B cell (primary cell): Measurements from ENCODE around the gene PTEN.

Source experiments
- EZH2 ChIP-seq: IDR thresholded peaks from 2 replicates; pipeline ENCODE4 v1.6.1; 2012; ENCODE audit warnings: borderline replicate concordance, low read depth, mild to moderate bottlenecking, moderate library complexity, low read length; ENCODE audit not compliant: insufficient read depth, poor library complexity, severe bottlenecking
- TF ChIP-seq, protein P1 (sequence below): fragments of 200-600 bp; IDR thresholded peaks from one replicate; pipeline ENCODE4 v1.8.0; 2022; ENCODE audit warnings: antibody characterized with exemption, mild to moderate bottlenecking

DNA sequence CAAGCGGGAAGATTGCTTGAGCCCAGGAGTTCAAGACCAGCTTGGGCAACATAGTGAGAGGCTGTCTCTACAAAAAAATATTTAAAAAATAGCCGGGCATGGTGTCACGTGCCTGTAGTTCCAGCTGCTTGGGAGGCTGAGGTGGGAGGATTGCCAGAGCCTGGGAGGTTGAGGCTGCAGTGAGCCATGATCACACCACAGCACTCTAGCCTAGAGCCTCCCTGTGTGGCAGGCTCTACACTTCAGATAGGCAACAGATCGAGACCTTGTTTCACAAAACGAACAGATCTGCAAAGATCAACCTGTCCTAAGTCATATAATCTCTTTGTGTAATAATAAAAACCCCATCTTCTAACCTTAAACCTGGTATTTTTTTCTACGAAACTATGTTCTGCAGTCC is 76.8 kb downstream of the PTEN start:
- TF ChIP-seq, protein P1, sequence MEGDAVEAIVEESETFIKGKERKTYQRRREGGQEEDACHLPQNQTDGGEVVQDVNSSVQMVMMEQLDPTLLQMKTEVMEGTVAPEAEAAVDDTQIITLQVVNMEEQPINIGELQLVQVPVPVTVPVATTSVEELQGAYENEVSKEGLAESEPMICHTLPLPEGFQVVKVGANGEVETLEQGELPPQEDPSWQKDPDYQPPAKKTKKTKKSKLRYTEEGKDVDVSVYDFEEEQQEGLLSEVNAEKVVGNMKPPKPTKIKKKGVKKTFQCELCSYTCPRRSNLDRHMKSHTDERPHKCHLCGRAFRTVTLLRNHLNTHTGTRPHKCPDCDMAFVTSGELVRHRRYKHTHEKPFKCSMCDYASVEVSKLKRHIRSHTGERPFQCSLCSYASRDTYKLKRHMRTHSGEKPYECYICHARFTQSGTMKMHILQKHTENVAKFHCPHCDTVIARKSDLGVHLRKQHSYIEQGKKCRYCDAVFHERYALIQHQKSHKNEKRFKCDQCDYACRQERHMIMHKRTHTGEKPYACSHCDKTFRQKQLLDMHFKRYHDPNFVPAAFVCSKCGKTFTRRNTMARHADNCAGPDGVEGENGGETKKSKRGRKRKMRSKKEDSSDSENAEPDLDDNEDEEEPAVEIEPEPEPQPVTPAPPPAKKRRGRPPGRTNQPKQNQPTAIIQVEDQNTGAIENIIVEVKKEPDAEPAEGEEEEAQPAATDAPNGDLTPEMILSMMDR: no peak
- TF ChIP-seq EZH2: no peak
